H1 (cell line): ENCODE results near the gene ZDHHC3. TPM values are rescaled to one million over a fixed set of nuclear protein-coding genes. Genes with fewer than 3 reads are reported as not detected.
A peak's percentile ranks its signal among the peaks of the same experiment; 100 is the strongest.

Experiments
- CTCF ChIA-PET: fragments of 300-600 bp; sonication (Branson Sonifier 250); formaldehyde crosslinking; loops from one replicate; lab custom pipeline; 2021; ENCODE audit not compliant: partially characterized antibody; lab: Charles Lee
- POLR2A ChIA-PET: fragments of 300-600 bp; sonication (Branson Sonifier 250); formaldehyde crosslinking; loops from one replicate; lab custom pipeline; 2021; ENCODE audit warnings: inconsistent platforms; ENCODE audit not compliant: partially characterized antibody; lab: Charles Lee
- DNase-seq, 2 experiments: peaks; one replicate each; pipeline versions ENCODE4 v3.0.0 to v3.0.0-alpha.2; 2010 to 2022; ENCODE audit warnings: low spot score in 2 of 2, low read depth in 1 of 2, mixed read lengths in 1 of 2
- FAIRE-seq: peaks from 2 replicates; lab custom pipeline; 2011; peaks lifted over from hg19 to GRCh38; lab: Jason Lieb, UNC
- H2AFZ ChIP-seq: 2 replicates; pipeline ENCODE4 v1.8.1; 2012; ENCODE audit warnings: low read length, inconsistent platforms
- H2AK5ac ChIP-seq: 2 replicates; pipeline ENCODE4 v1.6.1; 2013; ENCODE audit warnings: low read depth, low read length
- H2BK120ac ChIP-seq: replicated peaks from 2 replicates; pipeline ENCODE3; 2013; ENCODE audit warnings: low read depth, low read length, inconsistent platforms
- H2BK12ac ChIP-seq: 2 replicates; pipeline ENCODE4 v1.6.1; 2013; ENCODE audit warnings: low read depth, low read length
- H2BK15ac ChIP-seq: 2 replicates; pipeline ENCODE4 v1.6.1; 2013; ENCODE audit warnings: low read length
- H2BK20ac ChIP-seq: 2 replicates; pipeline ENCODE4 v1.6.1; 2013; ENCODE audit warnings: low read length
- H2BK5ac ChIP-seq: 2 replicates; pipeline ENCODE4 v1.6.1; 2013; ENCODE audit warnings: low read depth, low read length
- H3K14ac ChIP-seq: 2 replicates; pipeline ENCODE4 v1.6.1; 2013; ENCODE audit warnings: inconsistent platforms; ENCODE audit not compliant: insufficient read length
- H3K18ac ChIP-seq: 2 replicates; pipeline ENCODE4 v1.6.1; 2013; ENCODE audit warnings: low read length; ENCODE audit errors: extremely low read depth
- H3K23ac ChIP-seq: 2 replicates; pipeline ENCODE4 v1.6.1; 2013; ENCODE audit warnings: inconsistent platforms; ENCODE audit not compliant: insufficient read length
- H3K23me2 ChIP-seq: 2 replicates; pipeline ENCODE4 v1.6.1; 2013; ENCODE audit warnings: low read depth, low read length
- H3K27ac ChIP-seq: 2 replicates; pipeline ENCODE4 v1.6.1; 2011; ENCODE audit warnings: low read depth, low read length, inconsistent platforms
- H3K27me3 ChIP-seq, 4 experiments: replicated peaks in 1 of 4; 1 replicate in 1 of 4; 2 replicates in 3 of 4; pipeline versions ENCODE4 v1.6.1 to v1.8.1; 2011 to 2013; ENCODE audit warnings: low read length in 3 of 4, mild to moderate bottlenecking in 3 of 4, inconsistent platforms in 2 of 4, mixed read lengths in 2 of 4, moderate library complexity in 1 of 4; ENCODE audit not compliant: control insufficient read depth in 3 of 4, insufficient read depth in 3 of 4; ENCODE audit errors: extremely low read depth in 1 of 4
- H3K36me3 ChIP-seq, 4 experiments: 2 replicates each; pipeline versions ENCODE4 v1.6.1 to v1.8.1; 2011 to 2013; ENCODE audit warnings: mild to moderate bottlenecking in 4 of 4, low read length in 3 of 4, moderate library complexity in 2 of 4, control low read depth in 1 of 4, inconsistent platforms in 1 of 4; ENCODE audit not compliant: insufficient read depth in 4 of 4, control insufficient read depth in 2 of 4
- H3K4ac ChIP-seq: replicated peaks from 2 replicates; pipeline ENCODE3; 2013; ENCODE audit warnings: low read length, low read depth, mixed read lengths, inconsistent platforms; ENCODE audit not compliant: insufficient read length
- H3K4me1 ChIP-seq, 4 experiments: replicated peaks in 1 of 4; 1 replicate in 1 of 4; 2 replicates in 3 of 4; pipeline versions ENCODE4 v1.6.1 to v1.8.1; 2011 to 2013; ENCODE audit warnings: low read length in 3 of 4, inconsistent platforms in 2 of 4, mixed read lengths in 1 of 4; ENCODE audit not compliant: insufficient read depth in 4 of 4, control insufficient read depth in 3 of 4
- H3K4me2 ChIP-seq, 2 experiments: 2 replicates each; pipeline versions ENCODE4 v1.6.1 to v1.8.1; 2011 to 2013; ENCODE audit warnings: low read depth in 2 of 2, low read length in 2 of 2, control low read depth in 1 of 2, inconsistent platforms in 1 of 2, mild to moderate bottlenecking in 1 of 2; ENCODE audit not compliant: insufficient read depth in 1 of 2
- H3K4me3 ChIP-seq, 4 experiments: fragments of 200-600, 300-600 bp in 1 of 4; sonication (generic), shearing (Covaris generic), sonication (Bioruptor Twin) in 1 of 4; 2 replicates each; pipeline versions ENCODE4 v1.5.1 to v1.8.1; 2011 to 2016; ENCODE audit warnings: low read length in 4 of 4, low read depth in 3 of 4, control low read depth in 2 of 4, inconsistent platforms in 2 of 4, mild to moderate bottlenecking in 2 of 4, mixed read lengths in 1 of 4, moderate library complexity in 1 of 4; ENCODE audit not compliant: insufficient read depth in 2 of 4; ENCODE audit errors: extremely low read depth in 1 of 4
- H3K56ac ChIP-seq: replicated peaks from 2 replicates; pipeline ENCODE3; 2013; ENCODE audit warnings: low read depth, mild to moderate bottlenecking, mixed read lengths, low read length, inconsistent platforms; ENCODE audit not compliant: insufficient read length
- H3K79me1 ChIP-seq: 2 replicates; pipeline ENCODE4 v1.6.1; 2013; ENCODE audit warnings: low read depth, low read length, control low read depth
- H3K79me2 ChIP-seq, 2 experiments: 2 replicates each; pipeline versions ENCODE4 v1.6.1 to v1.8.1; 2012 to 2013; ENCODE audit warnings: low read length in 2 of 2, mild to moderate bottlenecking in 2 of 2, inconsistent platforms in 1 of 2; ENCODE audit not compliant: insufficient read depth in 2 of 2, control insufficient read depth in 1 of 2
- H3K9ac ChIP-seq, 4 experiments: replicated peaks in 1 of 4; 1 replicate in 1 of 4; 2 replicates in 3 of 4; pipeline versions ENCODE4 v1.6.1 to v1.8.1; 2011 to 2013; ENCODE audit warnings: low read depth in 3 of 4, low read length in 3 of 4, control low read depth in 2 of 4, mild to moderate bottlenecking in 2 of 4, moderate library complexity in 2 of 4, inconsistent platforms in 1 of 4; ENCODE audit errors: extremely low read depth in 1 of 4
- H3K9me3 ChIP-seq, 2 experiments: 2 replicates each; pipeline versions ENCODE4 v1.6.1 to v1.8.1; 2012 to 2013; ENCODE audit warnings: mild to moderate bottlenecking in 2 of 2, moderate library complexity in 2 of 2, control low read depth in 1 of 2, inconsistent platforms in 1 of 2, low read depth in 1 of 2, low read length in 1 of 2, mixed read lengths in 1 of 2; ENCODE audit not compliant: insufficient read depth in 2 of 2
- H4K20me1 ChIP-seq, 2 experiments: replicated peaks in 1 of 2; 2 replicates each; pipeline versions ENCODE3 to v1.8.1; 2011 to 2013; ENCODE audit warnings: inconsistent platforms in 2 of 2, low read length in 2 of 2, mild to moderate bottlenecking in 1 of 2; ENCODE audit not compliant: insufficient read depth in 2 of 2, control insufficient read depth in 1 of 2
- H4K5ac ChIP-seq: 2 replicates; pipeline ENCODE4 v1.6.1; 2013; ENCODE audit warnings: low read length, low read depth, mixed read lengths, inconsistent platforms; ENCODE audit not compliant: insufficient read length
- H4K8ac ChIP-seq: 2 replicates; pipeline ENCODE4 v1.8.0; 2013; ENCODE audit warnings: mild to moderate bottlenecking, moderate library complexity, low read length, inconsistent platforms; ENCODE audit not compliant: insufficient read depth; ENCODE audit errors: extremely low read depth
- H4K91ac ChIP-seq: replicated peaks from 2 replicates; pipeline ENCODE3; 2013; ENCODE audit warnings: low read length, mixed read lengths, inconsistent platforms; ENCODE audit not compliant: insufficient read length
- CTBP2 ChIP-seq: IDR thresholded peaks from 2 replicates; pipeline ENCODE4 v1.7.0; 2011; ENCODE audit warnings: borderline replicate concordance, mild to moderate bottlenecking, moderate library complexity, mixed read lengths, low read length; ENCODE audit not compliant: insufficient read depth, insufficient read length
- CTCF ChIP-seq, 3 experiments: IDR thresholded peaks; 1 replicate in 2 of 3; 2 replicates in 1 of 3; pipeline versions ENCODE4 v1.5.1 to v1.6.1; 2011; ENCODE audit warnings: low read length in 3 of 3, mild to moderate bottlenecking in 3 of 3, inconsistent platforms in 2 of 3, low read depth in 1 of 3, moderate library complexity in 1 of 3; ENCODE audit not compliant: insufficient read depth in 1 of 3; ENCODE audit errors: control extremely low read depth in 1 of 3
- GTF2F1 ChIP-seq: IDR thresholded peaks from 2 replicates; pipeline ENCODE4 v1.6.1; 2012; ENCODE audit warnings: low read depth, low read length, improper control_type of control experiment, borderline replicate concordance
- HDAC2 ChIP-seq, 2 experiments: fragments of 300-600 bp in 1 of 2; sonication (generic) in 1 of 2; IDR thresholded peaks; 2 replicates each; pipeline ENCODE4 v1.6.1; 2011 to 2012; ENCODE audit warnings: low read depth in 2 of 2, low read length in 2 of 2, mild to moderate bottlenecking in 2 of 2, moderate library complexity in 2 of 2, borderline replicate concordance in 1 of 2, inconsistent platforms in 1 of 2
- HDAC6 ChIP-seq: IDR thresholded peaks from one replicate; pipeline ENCODE4 v1.7.1; 2012; ENCODE audit warnings: low read depth, mild to moderate bottlenecking, inconsistent platforms, low read length, moderate library complexity
- NANOG ChIP-seq: IDR thresholded peaks from 2 replicates; pipeline ENCODE4 v1.6.1; 2011; ENCODE audit warnings: low read length, low read depth, mild to moderate bottlenecking, inconsistent platforms; ENCODE audit not compliant: insufficient read depth, poor library complexity, severe bottlenecking
- POLR2A ChIP-seq, 2 experiments: IDR thresholded peaks; 1 replicate in 1 of 2; 2 replicates in 1 of 2; pipeline ENCODE4 v1.6.1; 2011; ENCODE audit warnings: low read depth in 2 of 2, low read length in 2 of 2, mild to moderate bottlenecking in 2 of 2; ENCODE audit errors: control extremely low read depth in 1 of 2
- POU5F1 ChIP-seq: IDR thresholded peaks from 2 replicates; pipeline ENCODE4 v1.6.1; 2011; ENCODE audit warnings: low read depth, mild to moderate bottlenecking, low read length, moderate library complexity
- RAD21 ChIP-seq, 2 experiments: IDR thresholded peaks in 1 of 2; conservative IDR thresholded peaks in 1 of 2; 2 replicates each; pipeline ENCODE4 v1.6.1; 2011; ENCODE audit warnings: low read depth in 2 of 2, low read length in 2 of 2, improper control_type of control experiment in 1 of 2, inconsistent platforms in 1 of 2, mild to moderate bottlenecking in 1 of 2, moderate library complexity in 1 of 2
- WGBS, 2 experiments: shearing (Covaris generic) in 1 of 2; methylation state at CpG; one replicate each; pipeline versions ENCODE4 v1.1.6 to v1.1.7; 2013 to 2015; ENCODE audit warnings: low lambda C conversion rate in 2 of 2, mixed read lengths in 2 of 2, inconsistent platforms in 1 of 2, low coverage in 1 of 2, missing lambda C conversion rate in 1 of 2; ENCODE audit not compliant: insufficient replicate concordance in 2 of 2, insufficient coverage in 1 of 2, insufficient read length in 1 of 2; ENCODE audit errors: extremely low coverage in 1 of 2, missing lambda C conversion rate in 1 of 2; 5-methylcytosine and 5-hydroxymethylcytosine counted together
- polyA plus RNA-seq, 7 experiments: library from polyadenylated mRNA; depleted of rRNA in 3 of 7; stranded (reverse) in 5 of 7; unstranded in 2 of 7; fragments of >200 nt in 5 of 7; fragments of 200-250 nt in 2 of 7; gene quantifications; 1 replicate in 5 of 7; 2 replicates in 1 of 7; 4 replicates in 1 of 7; pipeline versions ENCODE4 v1.2.1 to v1.2.3, GENCODE V29; 2011 to 2013; ENCODE audit warnings: missing spikeins in 2 of 7, mixed read lengths in 2 of 7
- total RNA-seq: library from RNA; stranded (reverse); fragmentation: NEBNext Ultra II Directional; extraction: Animal tissue kit (Norgen Biotek cat#: 25700); gene quantifications from 2 replicates; pipeline ENCODE4 v1.2.1, GENCODE V29; 2021

The ZDHHC3 gene
- total and polyA plus RNA-seq, 2 of the 8 experiments (the other 6 are each of a cell fraction or from before 2014, with no cell fraction given): 77.4 to 88.7 TPM

DNA sequence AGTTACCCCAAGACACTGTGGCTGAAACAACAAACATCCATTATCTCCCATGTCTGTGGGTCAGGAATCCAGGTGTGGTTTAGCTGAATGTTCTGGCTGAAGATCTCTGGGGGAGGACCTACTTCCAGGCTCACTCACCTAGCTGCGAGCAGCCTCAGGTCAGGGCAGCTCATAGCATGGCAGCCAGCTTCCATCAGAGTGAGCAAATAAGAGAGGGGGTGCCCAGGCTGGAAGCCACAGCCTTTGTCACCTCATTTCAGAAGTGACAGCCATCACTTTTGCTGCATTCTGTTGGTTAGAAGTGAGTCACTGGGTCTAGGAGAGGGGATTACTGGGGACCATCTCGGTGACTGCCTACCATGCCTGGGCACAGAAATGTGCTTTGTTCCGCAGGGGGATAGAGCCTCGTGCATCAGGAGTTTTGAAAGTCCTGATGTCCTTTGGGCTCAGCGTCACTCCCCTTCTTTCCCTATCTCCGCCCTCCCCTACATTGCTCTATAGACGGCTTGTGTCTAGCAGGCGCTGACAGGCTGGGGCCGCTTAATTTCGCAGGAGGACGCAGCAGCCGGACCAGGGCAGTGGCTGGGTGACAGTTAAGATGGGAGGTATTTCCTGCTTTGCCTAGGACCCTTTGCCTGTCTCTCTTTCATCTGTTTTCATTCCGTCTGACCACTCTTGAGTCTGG, 76.1 kb downstream of the ZDHHC3 start:
- Histone ChIP-seq H3K18ac (no peak overlapping the region), H3K36me3 (no peaks in the 10 kb centered on the region), H4K20me1 (no peaks in the 10 kb centered on the region), H2AFZ (peak overlapping the region; percentile 86), H3K9me3 (no peaks in the 10 kb centered on the region; a peak in 1 of 4 replicates), H4K8ac (no peak overlapping the region), H2BK5ac (no peak overlapping the region), H3K4ac (no peak overlapping the region), H3K23me2 (no peaks in the 10 kb centered on the region), H3K27me3 (no peaks in the 10 kb centered on the region), H3K4me2 (no peak overlapping the region), H3K4me1 (peaks cover 0 to 9% (median 6%) of the 10 kb centered on the region in 4 experiments; a peak in 4 of 7 replicates), H2BK12ac (no peak overlapping the region; the same call in 1 of the 2 replicates), H3K56ac (no peak overlapping the region), H3K14ac (no peak overlapping the region), H3K79me1 (no peaks in the 10 kb centered on the region; the same call in none of the 2 replicates), H2AK5ac (no peak overlapping the region), H2BK15ac (no peak overlapping the region), H4K91ac (no peak overlapping the region), H3K9ac (no peak overlapping the region), H3K79me2 (no peaks in the 10 kb centered on the region), H4K5ac (no peak overlapping the region), H3K27ac (no peak overlapping the region), H3K4me3 (no peak overlapping the region), H3K23ac (no peak overlapping the region), H2BK20ac (no peak overlapping the region), H2BK120ac (no peak overlapping the region)
- POLR2A ChIA-PET: interaction anchor here (1.1 kb wide), 1 partner anchor 8 kb away, joined by 3 read pairs; no protein-coding TSS in a partner anchor
- CTCF ChIA-PET: interaction anchor here (2.9 kb wide), 1 partner anchor 14 kb away, joined by 14 read pairs; no protein-coding TSS in a partner anchor
- TF ChIP-seq RAD21 (IDR thresholded peaks at IDR 0.05 in 1 of 2, conservative IDR thresholded peaks at IDR 0.05 in 1 of 2; ENCODE audit: low read depth in 2 of 2, low read length in 2 of 2) (no peak), HDAC2 (IDR thresholded peaks at IDR 0.05; ENCODE audit: borderline replicate concordance in 1 of 2, low read depth in 2 of 2, low read length in 2 of 2) (no peak), CTBP2 (no peak), CTCF (IDR thresholded peaks at IDR 0.05; ENCODE audit: control extremely low read depth in 1 of 3, insufficient read depth in 1 of 3, low read depth in 1 of 3, low read length in 3 of 3) (no peak), POLR2A (IDR thresholded peaks at IDR 0.05; ENCODE audit: control extremely low read depth in 1 of 2, low read depth in 2 of 2, low read length in 2 of 2) (no peak), GTF2F1 (no peak), NANOG (no peak), HDAC6 (no peak), POU5F1 (no peak)
- WGBS, 2 experiments: 94% methylated on average over 13 of the region's 13 CpGs; no CpG with 5 or more reads in 1 of the 2 experiments
- no peak for DNase-seq
- FAIRE-seq: no peak
